ENCODE data around the gene SPANXC. TPM values are rescaled to one million over a fixed set of nuclear protein-coding genes. Genes with fewer than 3 reads are reported as not detected.

SPANXC gene
- total RNA-seq, 1 experiment from 2014 or later = not detected

DNA sequence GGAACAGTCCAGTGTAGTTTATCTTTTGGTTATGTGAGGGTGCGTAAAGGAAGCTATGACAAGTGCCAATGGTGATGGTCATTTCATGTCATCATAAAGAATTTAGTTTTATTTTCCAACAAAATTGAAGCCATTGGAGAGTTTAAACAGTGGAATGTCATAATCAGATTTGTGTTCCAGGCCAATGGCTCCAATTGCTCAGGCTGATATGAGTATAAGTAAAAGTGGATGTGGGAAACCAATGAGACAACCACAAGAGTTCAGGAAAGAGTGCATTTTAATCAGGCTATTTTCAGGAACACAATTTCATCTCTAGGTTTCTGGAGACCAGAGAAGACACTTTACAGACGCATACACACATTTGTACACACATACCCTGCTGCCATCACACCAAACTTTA lies 20.7 kb downstream of the SPANXC start:
- Mint-ChIP-seq H3K4me3 (no peak overlapping the region), H3K27ac (no peak overlapping the region), H3K27me3 (ENCODE audit: low read depth) (no peaks in the 10 kb centered on the region; the same call in 1 of the 2 replicates), H3K4me1 (no peaks in the 10 kb centered on the region), H3K9me3 (peaks cover 7% of the 10 kb centered on the region; the same call in 1 of the 2 replicates), H3K36me3 (0 out of 2 replicates have a peak, but pooled peaks cover 10% of the 10 kb centered on the region)
- ATAC-seq (no peak), DNase-seq (ENCODE audit: low spot score) (no peak)
- POLR2A ChIA-PET = no interaction called here
- CTCF ChIA-PET = no interaction called here
- TF ChIP-seq, protein P1, sequence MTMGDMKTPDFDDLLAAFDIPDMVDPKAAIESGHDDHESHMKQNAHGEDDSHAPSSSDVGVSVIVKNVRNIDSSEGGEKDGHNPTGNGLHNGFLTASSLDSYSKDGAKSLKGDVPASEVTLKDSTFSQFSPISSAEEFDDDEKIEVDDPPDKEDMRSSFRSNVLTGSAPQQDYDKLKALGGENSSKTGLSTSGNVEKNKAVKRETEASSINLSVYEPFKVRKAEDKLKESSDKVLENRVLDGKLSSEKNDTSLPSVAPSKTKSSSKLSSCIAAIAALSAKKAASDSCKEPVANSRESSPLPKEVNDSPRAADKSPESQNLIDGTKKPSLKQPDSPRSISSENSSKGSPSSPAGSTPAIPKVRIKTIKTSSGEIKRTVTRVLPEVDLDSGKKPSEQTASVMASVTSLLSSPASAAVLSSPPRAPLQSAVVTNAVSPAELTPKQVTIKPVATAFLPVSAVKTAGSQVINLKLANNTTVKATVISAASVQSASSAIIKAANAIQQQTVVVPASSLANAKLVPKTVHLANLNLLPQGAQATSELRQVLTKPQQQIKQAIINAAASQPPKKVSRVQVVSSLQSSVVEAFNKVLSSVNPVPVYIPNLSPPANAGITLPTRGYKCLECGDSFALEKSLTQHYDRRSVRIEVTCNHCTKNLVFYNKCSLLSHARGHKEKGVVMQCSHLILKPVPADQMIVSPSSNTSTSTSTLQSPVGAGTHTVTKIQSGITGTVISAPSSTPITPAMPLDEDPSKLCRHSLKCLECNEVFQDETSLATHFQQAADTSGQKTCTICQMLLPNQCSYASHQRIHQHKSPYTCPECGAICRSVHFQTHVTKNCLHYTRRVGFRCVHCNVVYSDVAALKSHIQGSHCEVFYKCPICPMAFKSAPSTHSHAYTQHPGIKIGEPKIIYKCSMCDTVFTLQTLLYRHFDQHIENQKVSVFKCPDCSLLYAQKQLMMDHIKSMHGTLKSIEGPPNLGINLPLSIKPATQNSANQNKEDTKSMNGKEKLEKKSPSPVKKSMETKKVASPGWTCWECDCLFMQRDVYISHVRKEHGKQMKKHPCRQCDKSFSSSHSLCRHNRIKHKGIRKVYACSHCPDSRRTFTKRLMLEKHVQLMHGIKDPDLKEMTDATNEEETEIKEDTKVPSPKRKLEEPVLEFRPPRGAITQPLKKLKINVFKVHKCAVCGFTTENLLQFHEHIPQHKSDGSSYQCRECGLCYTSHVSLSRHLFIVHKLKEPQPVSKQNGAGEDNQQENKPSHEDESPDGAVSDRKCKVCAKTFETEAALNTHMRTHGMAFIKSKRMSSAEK (CRISPR knock-in tag; IDR thresholded peaks at IDR 0.05; ENCODE audit: borderline replicate concordance) = no peak
- TF ChIP-seq, protein P2, sequence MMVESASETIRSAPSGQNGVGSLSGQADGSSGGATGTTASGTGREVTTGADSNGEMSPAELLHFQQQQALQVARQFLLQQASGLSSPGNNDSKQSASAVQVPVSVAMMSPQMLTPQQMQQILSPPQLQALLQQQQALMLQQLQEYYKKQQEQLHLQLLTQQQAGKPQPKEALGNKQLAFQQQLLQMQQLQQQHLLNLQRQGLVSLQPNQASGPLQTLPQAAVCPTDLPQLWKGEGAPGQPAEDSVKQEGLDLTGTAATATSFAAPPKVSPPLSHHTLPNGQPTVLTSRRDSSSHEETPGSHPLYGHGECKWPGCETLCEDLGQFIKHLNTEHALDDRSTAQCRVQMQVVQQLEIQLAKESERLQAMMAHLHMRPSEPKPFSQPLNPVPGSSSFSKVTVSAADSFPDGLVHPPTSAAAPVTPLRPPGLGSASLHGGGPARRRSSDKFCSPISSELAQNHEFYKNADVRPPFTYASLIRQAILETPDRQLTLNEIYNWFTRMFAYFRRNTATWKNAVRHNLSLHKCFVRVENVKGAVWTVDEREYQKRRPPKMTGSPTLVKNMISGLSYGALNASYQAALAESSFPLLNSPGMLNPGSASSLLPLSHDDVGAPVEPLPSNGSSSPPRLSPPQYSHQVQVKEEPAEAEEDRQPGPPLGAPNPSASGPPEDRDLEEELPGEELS (CRISPR knock-in tag; IDR thresholded peaks at IDR 0.05) = no peak
- TF ChIP-seq, protein P3, sequence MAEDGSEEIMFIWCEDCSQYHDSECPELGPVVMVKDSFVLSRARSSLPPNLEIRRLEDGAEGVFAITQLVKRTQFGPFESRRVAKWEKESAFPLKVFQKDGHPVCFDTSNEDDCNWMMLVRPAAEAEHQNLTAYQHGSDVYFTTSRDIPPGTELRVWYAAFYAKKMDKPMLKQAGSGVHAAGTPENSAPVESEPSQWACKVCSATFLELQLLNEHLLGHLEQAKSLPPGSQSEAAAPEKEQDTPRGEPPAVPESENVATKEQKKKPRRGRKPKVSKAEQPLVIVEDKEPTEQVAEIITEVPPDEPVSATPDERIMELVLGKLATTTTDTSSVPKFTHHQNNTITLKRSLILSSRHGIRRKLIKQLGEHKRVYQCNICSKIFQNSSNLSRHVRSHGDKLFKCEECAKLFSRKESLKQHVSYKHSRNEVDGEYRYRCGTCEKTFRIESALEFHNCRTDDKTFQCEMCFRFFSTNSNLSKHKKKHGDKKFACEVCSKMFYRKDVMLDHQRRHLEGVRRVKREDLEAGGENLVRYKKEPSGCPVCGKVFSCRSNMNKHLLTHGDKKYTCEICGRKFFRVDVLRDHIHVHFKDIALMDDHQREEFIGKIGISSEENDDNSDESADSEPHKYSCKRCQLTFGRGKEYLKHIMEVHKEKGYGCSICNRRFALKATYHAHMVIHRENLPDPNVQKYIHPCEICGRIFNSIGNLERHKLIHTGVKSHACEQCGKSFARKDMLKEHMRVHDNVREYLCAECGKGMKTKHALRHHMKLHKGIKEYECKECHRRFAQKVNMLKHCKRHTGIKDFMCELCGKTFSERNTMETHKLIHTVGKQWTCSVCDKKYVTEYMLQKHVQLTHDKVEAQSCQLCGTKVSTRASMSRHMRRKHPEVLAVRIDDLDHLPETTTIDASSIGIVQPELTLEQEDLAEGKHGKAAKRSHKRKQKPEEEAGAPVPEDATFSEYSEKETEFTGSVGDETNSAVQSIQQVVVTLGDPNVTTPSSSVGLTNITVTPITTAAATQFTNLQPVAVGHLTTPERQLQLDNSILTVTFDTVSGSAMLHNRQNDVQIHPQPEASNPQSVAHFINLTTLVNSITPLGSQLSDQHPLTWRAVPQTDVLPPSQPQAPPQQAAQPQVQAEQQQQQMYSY (CRISPR knock-in tag; IDR thresholded peaks at IDR 0.05) = no peak
- TF ChIP-seq NFYB (CRISPR knock-in tag; conservative IDR thresholded peaks at IDR 0.05; ENCODE audit: low read depth) = no peak
- no peak for TF ChIP-seq NR1H2 (CRISPR knock-in tag; IDR thresholded peaks at IDR 0.05)
- TF ChIP-seq, protein P4, sequence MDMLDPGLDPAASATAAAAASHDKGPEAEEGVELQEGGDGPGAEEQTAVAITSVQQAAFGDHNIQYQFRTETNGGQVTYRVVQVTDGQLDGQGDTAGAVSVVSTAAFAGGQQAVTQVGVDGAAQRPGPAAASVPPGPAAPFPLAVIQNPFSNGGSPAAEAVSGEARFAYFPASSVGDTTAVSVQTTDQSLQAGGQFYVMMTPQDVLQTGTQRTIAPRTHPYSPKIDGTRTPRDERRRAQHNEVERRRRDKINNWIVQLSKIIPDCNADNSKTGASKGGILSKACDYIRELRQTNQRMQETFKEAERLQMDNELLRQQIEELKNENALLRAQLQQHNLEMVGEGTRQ (CRISPR knock-in tag; IDR thresholded peaks at IDR 0.05) = no peak

DNA sequence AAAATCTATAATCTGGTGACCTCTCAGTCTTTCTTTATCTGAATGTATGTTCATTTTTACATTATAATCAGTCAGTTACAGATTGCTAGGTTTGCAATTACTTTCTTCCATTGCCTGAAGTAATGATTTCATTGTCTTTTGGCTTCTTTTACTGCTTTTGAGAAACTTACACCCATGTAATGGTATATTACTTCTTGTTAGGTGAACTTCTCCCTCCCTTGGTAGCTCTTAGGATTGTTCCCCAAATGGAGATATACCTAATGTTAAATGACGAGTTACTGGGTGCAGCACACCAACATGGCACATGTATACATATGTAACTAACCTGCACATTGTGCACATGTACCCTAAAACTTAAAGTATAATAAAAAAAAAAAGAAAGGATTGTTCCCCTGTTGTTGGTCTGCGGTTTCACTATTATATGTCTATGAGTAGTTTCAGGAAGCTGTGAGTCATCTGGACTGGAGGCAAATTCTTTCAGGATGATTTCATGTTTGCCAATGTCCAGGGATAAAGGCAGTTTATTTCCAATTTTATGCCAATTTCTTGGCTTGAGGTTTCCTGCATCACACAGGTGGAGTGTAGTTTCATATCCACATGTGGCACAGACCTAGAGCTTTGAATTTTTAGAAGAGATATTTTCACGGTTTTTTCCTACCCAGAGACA lies 21.8 kb downstream of the SPANXC start:
- no peaks in the 10 kb centered on the region; the same call in 1 of the 2 replicates for H3K27me3 Mint-ChIP-seq (ENCODE audit: low read depth)
- DNase-seq (ENCODE audit: low spot score) (no peak), ATAC-seq (no peak)
- ChIA-PET CTCF (no interaction called here), POLR2A (no interaction called here)
- H3K4me1 Mint-ChIP-seq = no peaks in the 10 kb centered on the region
- H3K9me3 Mint-ChIP-seq = peaks cover 7% of the 10 kb centered on the region; the same call in 1 of the 2 replicates
- no peak overlapping the region for H3K4me3 Mint-ChIP-seq
- 0 out of 2 replicates have a peak, but pooled peaks cover 10% of the 10 kb centered on the region for H3K36me3 Mint-ChIP-seq
- no peak overlapping the region for H3K27ac Mint-ChIP-seq
- TF ChIP-seq ZNF138 (CRISPR knock-in tag; conservative IDR thresholded peaks at IDR 0.05) (no peak), NFE2L1 (CRISPR knock-in tag; IDR thresholded peaks at IDR 0.05) (no peak)
- TF ChIP-seq, protein P5, sequence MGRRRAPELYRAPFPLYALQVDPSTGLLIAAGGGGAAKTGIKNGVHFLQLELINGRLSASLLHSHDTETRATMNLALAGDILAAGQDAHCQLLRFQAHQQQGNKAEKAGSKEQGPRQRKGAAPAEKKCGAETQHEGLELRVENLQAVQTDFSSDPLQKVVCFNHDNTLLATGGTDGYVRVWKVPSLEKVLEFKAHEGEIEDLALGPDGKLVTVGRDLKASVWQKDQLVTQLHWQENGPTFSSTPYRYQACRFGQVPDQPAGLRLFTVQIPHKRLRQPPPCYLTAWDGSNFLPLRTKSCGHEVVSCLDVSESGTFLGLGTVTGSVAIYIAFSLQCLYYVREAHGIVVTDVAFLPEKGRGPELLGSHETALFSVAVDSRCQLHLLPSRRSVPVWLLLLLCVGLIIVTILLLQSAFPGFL (CRISPR knock-in tag; IDR thresholded peaks at IDR 0.05; ENCODE audit: borderline replicate concordance) = no peak
- TF ChIP-seq, protein P6, sequence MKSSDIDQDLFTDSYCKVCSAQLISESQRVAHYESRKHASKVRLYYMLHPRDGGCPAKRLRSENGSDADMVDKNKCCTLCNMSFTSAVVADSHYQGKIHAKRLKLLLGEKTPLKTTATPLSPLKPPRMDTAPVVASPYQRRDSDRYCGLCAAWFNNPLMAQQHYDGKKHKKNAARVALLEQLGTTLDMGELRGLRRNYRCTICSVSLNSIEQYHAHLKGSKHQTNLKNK (CRISPR knock-in tag; IDR thresholded peaks at IDR 0.05) = no peak
- TF ChIP-seq, protein P7, sequence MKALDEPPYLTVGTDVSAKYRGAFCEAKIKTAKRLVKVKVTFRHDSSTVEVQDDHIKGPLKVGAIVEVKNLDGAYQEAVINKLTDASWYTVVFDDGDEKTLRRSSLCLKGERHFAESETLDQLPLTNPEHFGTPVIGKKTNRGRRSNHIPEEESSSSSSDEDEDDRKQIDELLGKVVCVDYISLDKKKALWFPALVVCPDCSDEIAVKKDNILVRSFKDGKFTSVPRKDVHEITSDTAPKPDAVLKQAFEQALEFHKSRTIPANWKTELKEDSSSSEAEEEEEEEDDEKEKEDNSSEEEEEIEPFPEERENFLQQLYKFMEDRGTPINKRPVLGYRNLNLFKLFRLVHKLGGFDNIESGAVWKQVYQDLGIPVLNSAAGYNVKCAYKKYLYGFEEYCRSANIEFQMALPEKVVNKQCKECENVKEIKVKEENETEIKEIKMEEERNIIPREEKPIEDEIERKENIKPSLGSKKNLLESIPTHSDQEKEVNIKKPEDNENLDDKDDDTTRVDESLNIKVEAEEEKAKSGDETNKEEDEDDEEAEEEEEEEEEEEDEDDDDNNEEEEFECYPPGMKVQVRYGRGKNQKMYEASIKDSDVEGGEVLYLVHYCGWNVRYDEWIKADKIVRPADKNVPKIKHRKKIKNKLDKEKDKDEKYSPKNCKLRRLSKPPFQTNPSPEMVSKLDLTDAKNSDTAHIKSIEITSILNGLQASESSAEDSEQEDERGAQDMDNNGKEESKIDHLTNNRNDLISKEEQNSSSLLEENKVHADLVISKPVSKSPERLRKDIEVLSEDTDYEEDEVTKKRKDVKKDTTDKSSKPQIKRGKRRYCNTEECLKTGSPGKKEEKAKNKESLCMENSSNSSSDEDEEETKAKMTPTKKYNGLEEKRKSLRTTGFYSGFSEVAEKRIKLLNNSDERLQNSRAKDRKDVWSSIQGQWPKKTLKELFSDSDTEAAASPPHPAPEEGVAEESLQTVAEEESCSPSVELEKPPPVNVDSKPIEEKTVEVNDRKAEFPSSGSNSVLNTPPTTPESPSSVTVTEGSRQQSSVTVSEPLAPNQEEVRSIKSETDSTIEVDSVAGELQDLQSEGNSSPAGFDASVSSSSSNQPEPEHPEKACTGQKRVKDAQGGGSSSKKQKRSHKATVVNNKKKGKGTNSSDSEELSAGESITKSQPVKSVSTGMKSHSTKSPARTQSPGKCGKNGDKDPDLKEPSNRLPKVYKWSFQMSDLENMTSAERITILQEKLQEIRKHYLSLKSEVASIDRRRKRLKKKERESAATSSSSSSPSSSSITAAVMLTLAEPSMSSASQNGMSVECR (CRISPR knock-in tag; IDR thresholded peaks at IDR 0.05; ENCODE audit: borderline replicate concordance) = no peak
- TF ChIP-seq, protein P8, sequence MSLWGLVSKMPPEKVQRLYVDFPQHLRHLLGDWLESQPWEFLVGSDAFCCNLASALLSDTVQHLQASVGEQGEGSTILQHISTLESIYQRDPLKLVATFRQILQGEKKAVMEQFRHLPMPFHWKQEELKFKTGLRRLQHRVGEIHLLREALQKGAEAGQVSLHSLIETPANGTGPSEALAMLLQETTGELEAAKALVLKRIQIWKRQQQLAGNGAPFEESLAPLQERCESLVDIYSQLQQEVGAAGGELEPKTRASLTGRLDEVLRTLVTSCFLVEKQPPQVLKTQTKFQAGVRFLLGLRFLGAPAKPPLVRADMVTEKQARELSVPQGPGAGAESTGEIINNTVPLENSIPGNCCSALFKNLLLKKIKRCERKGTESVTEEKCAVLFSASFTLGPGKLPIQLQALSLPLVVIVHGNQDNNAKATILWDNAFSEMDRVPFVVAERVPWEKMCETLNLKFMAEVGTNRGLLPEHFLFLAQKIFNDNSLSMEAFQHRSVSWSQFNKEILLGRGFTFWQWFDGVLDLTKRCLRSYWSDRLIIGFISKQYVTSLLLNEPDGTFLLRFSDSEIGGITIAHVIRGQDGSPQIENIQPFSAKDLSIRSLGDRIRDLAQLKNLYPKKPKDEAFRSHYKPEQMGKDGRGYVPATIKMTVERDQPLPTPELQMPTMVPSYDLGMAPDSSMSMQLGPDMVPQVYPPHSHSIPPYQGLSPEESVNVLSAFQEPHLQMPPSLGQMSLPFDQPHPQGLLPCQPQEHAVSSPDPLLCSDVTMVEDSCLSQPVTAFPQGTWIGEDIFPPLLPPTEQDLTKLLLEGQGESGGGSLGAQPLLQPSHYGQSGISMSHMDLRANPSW (CRISPR knock-in tag; conservative IDR thresholded peaks at IDR 0.05; ENCODE audit: low read depth) = no peak

All from WTC11 (cell line).